ENCODE measurements around the gene LDHB.

DNA sequence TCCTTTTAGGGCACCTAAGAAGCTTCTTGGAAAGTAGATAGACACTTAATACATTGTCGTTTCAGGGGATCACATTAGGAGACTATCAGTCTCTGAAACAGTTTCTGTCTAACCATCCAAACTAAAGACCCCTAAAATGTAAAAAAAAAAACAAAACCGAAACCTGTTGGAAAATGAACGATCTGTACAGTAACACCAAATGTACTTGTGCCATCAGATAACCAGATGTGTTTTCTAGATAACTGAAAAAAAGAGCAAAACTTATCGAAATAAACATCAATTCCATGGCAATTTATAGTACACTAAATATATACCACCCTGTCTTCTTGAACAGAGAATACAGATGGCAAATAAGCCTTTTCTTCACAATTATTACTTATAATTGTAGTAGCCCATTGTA, 2.1 kb downstream of the LDHB start:
- no peak for TF ChIP-seq POLR2A (IDR thresholded peaks at IDR 0.05)
- TF ChIP-seq CTCF (IDR thresholded peaks at IDR 0.05) = no peak
- no peak for TF ChIP-seq POLR2AphosphoS5 (IDR thresholded peaks at IDR 0.05)
- no peak for TF ChIP-seq EP300 (IDR thresholded peaks at IDR 0.05)
